Endodermal cell (in vitro differentiated cells): ENCODE results near the gene CCNG1. TPM values are rescaled to one million over a fixed set of nuclear protein-coding genes. Genes with fewer than 3 reads are reported as not detected.

ENCODE experiments used
- DNase-seq: peaks from one replicate; pipeline ENCODE4 v3.0.0-alpha.2; 2017
- H3K27ac ChIP-seq: 2 replicates; pipeline ENCODE4 v1.5.1; 2013; ENCODE audit warnings: mild to moderate bottlenecking, low read depth, low read length, moderate library complexity
- H3K27me3 ChIP-seq: 2 replicates; pipeline ENCODE4 v1.6.1; 2013; ENCODE audit warnings: mild to moderate bottlenecking, low read length, moderate library complexity; ENCODE audit not compliant: insufficient read depth, control insufficient read depth, poor library complexity, severe bottlenecking
- H3K36me3 ChIP-seq: 2 replicates; pipeline ENCODE4 v1.7.0; 2013; ENCODE audit warnings: mild to moderate bottlenecking, low read length, moderate library complexity; ENCODE audit not compliant: control insufficient read depth, insufficient read depth
- H3K4me1 ChIP-seq: one replicate; pipeline ENCODE4 v1.7.0; 2013; ENCODE audit warnings: low read length; ENCODE audit not compliant: control insufficient read depth, insufficient read depth
- H3K4me3 ChIP-seq: 2 replicates; pipeline ENCODE4 v1.5.1; 2013; ENCODE audit warnings: mild to moderate bottlenecking, low read length, moderate library complexity
- H3K9ac ChIP-seq: 2 replicates; pipeline ENCODE4 v1.6.1; 2013; ENCODE audit warnings: mild to moderate bottlenecking, low read length, moderate library complexity; ENCODE audit not compliant: poor library complexity, severe bottlenecking; ENCODE audit errors: extremely low read depth
- H3K9me3 ChIP-seq: 2 replicates; pipeline ENCODE4 v1.6.1; 2013; ENCODE audit warnings: mild to moderate bottlenecking, low read length, moderate library complexity; ENCODE audit not compliant: control insufficient read depth
- H3K27ac Mint-ChIP-seq: 2 replicates; pipeline ENCODE4 v1.8.0; 2020; ENCODE audit warnings: mixed read lengths
- H3K27me3 Mint-ChIP-seq: 2 replicates; pipeline ENCODE4 v1.8.0; 2021; ENCODE audit warnings: mild to moderate bottlenecking, mixed read lengths; ENCODE audit not compliant: insufficient read depth
- H3K36me3 Mint-ChIP-seq: 2 replicates; pipeline ENCODE4 v1.8.0; 2020; ENCODE audit warnings: low read depth, mixed read lengths
- H3K4me1 Mint-ChIP-seq: 2 replicates; pipeline ENCODE4 v1.8.0; 2020; ENCODE audit warnings: mixed read lengths
- H3K4me3 Mint-ChIP-seq: 2 replicates; pipeline ENCODE4 v1.8.0; 2020; ENCODE audit warnings: mild to moderate bottlenecking, moderate library complexity, mixed read lengths
- H3K9me3 Mint-ChIP-seq: 2 replicates; pipeline ENCODE4 v1.8.0; 2020; ENCODE audit warnings: mild to moderate bottlenecking, mixed read lengths
- CTCF ChIP-seq: fragments of 200-600 bp; sonication (generic); conservative IDR thresholded peaks from 2 replicates; pipeline ENCODE4 v1.5.0; 2021; ENCODE audit warnings: antibody characterized with exemption, mild to moderate bottlenecking
- WGBS, 2 experiments: methylation state at CpG; one replicate each; pipeline versions ENCODE4 v1.1.5 to v1.1.7; 2013; ENCODE audit warnings: missing lambda C conversion rate in 2 of 2, mixed read lengths in 1 of 2; ENCODE audit not compliant: insufficient coverage in 1 of 2, insufficient read length in 1 of 2; 5-methylcytosine and 5-hydroxymethylcytosine counted together
- total RNA-seq, 2 donors: library from RNA; stranded (reverse); fragmentation: NEBNext Ultra II Directional in 1 of 2; extraction: Animal tissue kit (Norgen Biotek cat#: 25700) in 1 of 2; gene quantifications; 2 replicates in 1 of 2; 3 replicates in 1 of 2; pipeline ENCODE4 v1.2.1, GENCODE V29; 2021

CCNG1 gene
- total RNA-seq, 2 donors from 2014 or later, result 542 to 622 TPM

- Mint-ChIP-seq H3K27me3 (no peaks in the 10 kb centered on the region), H3K36me3 (peaks cover 15% of the 10 kb centered on the region), H3K27ac (no peak overlapping the region), H3K4me3 (no peak overlapping the region), H3K9me3 (no peaks in the 10 kb centered on the region), H3K4me1 (peaks cover 16% of the 10 kb centered on the region)
- TF ChIP-seq CTCF, result no peak
- peaks cover 7% of the 10 kb centered on the region for H3K4me1 ChIP-seq
- WGBS, 2 experiments, result 95% methylated on average over 2 of the region's 2 CpGs; no CpG with 5 or more reads in 1 of the 2 experiments
- no peaks in the 10 kb centered on the region for H3K27me3 ChIP-seq
- no peak overlapping the region for H3K9ac ChIP-seq
- H3K9me3 ChIP-seq, result peaks cover 9% of the 10 kb centered on the region
- no peak overlapping the region for H3K27ac ChIP-seq
- H3K4me3 ChIP-seq, result no peak overlapping the region
- no peak for DNase-seq
- H3K36me3 ChIP-seq, result no peaks in the 10 kb centered on the region
These were observed 35.4 kb upstream of the CCNG1 start for GRCh38 chr5:163402007-163402406.

- H3K27me3 ChIP-seq, result no peaks in the 10 kb centered on the region
- no peak for DNase-seq
- no peaks in the 10 kb centered on the region for H3K9me3 Mint-ChIP-seq
- peaks cover 3% of the 10 kb centered on the region for H3K36me3 Mint-ChIP-seq
- TF ChIP-seq CTCF, result no peak
- no peak overlapping the region for H3K4me3 Mint-ChIP-seq
- H3K27ac Mint-ChIP-seq, result no peak overlapping the region
- no peaks in the 10 kb centered on the region for H3K27me3 Mint-ChIP-seq
- no peak overlapping the region for H3K9ac ChIP-seq
- H3K4me1 Mint-ChIP-seq, result peaks cover 33% of the 10 kb centered on the region
- WGBS, 2 experiments, result 83 to 85% methylated on average over 5 to 10 of the region's 10 CpGs
- H3K36me3 ChIP-seq, result no peaks in the 10 kb centered on the region
- peaks cover 9% of the 10 kb centered on the region for H3K9me3 ChIP-seq
- no peak overlapping the region for H3K27ac ChIP-seq
- peaks cover 12% of the 10 kb centered on the region for H3K4me1 ChIP-seq
- H3K4me3 ChIP-seq, result no peak overlapping the region
These were observed 32.8 kb upstream of the CCNG1 start for GRCh38 chr5:163404364-163405173.

DNA sequence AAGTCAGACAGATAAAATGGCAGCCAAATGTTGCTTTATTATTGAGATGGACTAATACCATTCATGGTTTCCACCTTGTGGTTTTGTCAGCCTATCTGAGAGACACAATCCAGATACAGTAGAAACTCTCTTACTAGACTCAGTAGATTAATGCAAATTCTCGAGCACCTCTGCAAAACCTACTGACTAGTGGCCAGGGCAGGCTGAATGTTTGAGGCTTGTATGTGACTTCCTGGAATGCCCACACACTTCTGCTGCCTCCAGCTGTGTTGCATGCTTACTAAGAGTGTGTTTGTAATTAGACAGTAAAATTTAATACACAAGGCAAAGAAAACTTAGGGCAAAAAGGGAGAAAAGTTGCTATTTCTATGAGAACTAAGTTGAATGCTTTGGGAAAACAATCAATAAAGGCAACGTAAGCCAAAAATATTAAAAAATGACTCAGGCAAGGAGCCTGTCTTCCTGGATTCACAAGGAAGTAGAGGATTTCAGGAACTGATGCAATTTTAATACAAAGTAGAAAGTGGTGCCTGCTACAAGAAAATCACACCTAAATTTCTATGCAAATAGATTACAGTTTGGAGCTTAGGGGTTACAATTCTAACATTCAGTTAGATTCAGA is 30.2 kb upstream of the CCNG1 start:
- H3K36me3 Mint-ChIP-seq, result peaks cover 2% of the 10 kb centered on the region
- Histone ChIP-seq H3K36me3 (no peaks in the 10 kb centered on the region), H3K4me3 (no peak overlapping the region), H3K4me1 (peaks cover 13% of the 10 kb centered on the region), H3K27ac (no peak overlapping the region), H3K27me3 (no peaks in the 10 kb centered on the region), H3K9ac (no peak overlapping the region), H3K9me3 (no peaks in the 10 kb centered on the region)
- no peaks in the 10 kb centered on the region for H3K9me3 Mint-ChIP-seq
- H3K4me3 Mint-ChIP-seq, result no peak overlapping the region
- peaks cover 38% of the 10 kb centered on the region for H3K4me1 Mint-ChIP-seq
- 92 to 95% methylated on average over 2 of the region's 2 CpGs for WGBS, 2 experiments
- H3K27me3 Mint-ChIP-seq, result no peaks in the 10 kb centered on the region
- no peak for TF ChIP-seq CTCF
- H3K27ac Mint-ChIP-seq, result no peak overlapping the region
- no peak for DNase-seq
